SK-N-SH (cell line): ENCODE results near the gene SH3BGRL2. TPM values are rescaled to one million over a fixed set of nuclear protein-coding genes. Genes with fewer than 3 reads are reported as not detected.

Source experiments
- CTCF ChIA-PET: fragments of 300-600, 350-600 bp; formaldehyde crosslinking; extraction: SDS; loops from one replicate; lab custom pipeline; 2021; lab: Yijun Ruan, JAX
- POLR2A ChIA-PET: fragments of 350-600 bp; sonication (Branson Sonifier 250); formaldehyde crosslinking; extraction: SDS; loops from one replicate; lab custom pipeline; 2020; ENCODE audit warnings: antibody characterized with exemption, inconsistent platforms; lab: Yijun Ruan, JAX
- DNase-seq: peaks from one replicate; pipeline ENCODE4 v3.0.0; 2012
- H2AFZ ChIP-seq: fragments of 200-600 bp; sonication (generic); 2 replicates; pipeline ENCODE4 v1.8.1; 2016; ENCODE audit warnings: antibody characterized with exemption, mild to moderate bottlenecking, low read depth
- H3F3A ChIP-seq: fragments of 200-600 bp; sonication (generic); replicated peaks from 2 replicates; pipeline ENCODE3; 2016; ENCODE audit warnings: antibody characterized with exemption, mild to moderate bottlenecking; ENCODE audit not compliant: insufficient read depth
- H3K27ac ChIP-seq, 2 experiments: fragments of 200-500 bp in 1 of 2; fragments of 200-600 bp in 1 of 2; sonication (Bioruptor generic) in 1 of 2; sonication (generic), shearing (Covaris generic) in 1 of 2; 2 replicates each; pipeline versions ENCODE4 v1.5.1 to v1.6.1; 2014 to 2016; ENCODE audit warnings: low read depth in 2 of 2, inconsistent platforms in 1 of 2, low read length in 1 of 2, mild to moderate bottlenecking in 1 of 2, mixed read lengths in 1 of 2
- H3K27me3 ChIP-seq: fragments of 200-600 bp; sonication (generic), shearing (Covaris generic); 2 replicates; pipeline ENCODE4 v1.6.1; 2016; ENCODE audit warnings: mixed run types; ENCODE audit not compliant: insufficient read depth
- H3K36me3 ChIP-seq, 2 experiments: fragments of 200-500 bp in 1 of 2; fragments of 200-600 bp in 1 of 2; sonication (Bioruptor generic) in 1 of 2; sonication (generic) in 1 of 2; replicated peaks in 1 of 2; 2 replicates each; pipeline versions ENCODE3 to v1.5.1; 2014 to 2016; ENCODE audit warnings: low read length in 1 of 2, mild to moderate bottlenecking in 1 of 2; ENCODE audit not compliant: insufficient read depth in 2 of 2, control insufficient read depth in 1 of 2
- H3K4me1 ChIP-seq, 2 experiments: fragments of 200-500 bp in 1 of 2; fragments of 200-600 bp in 1 of 2; sonication (Bioruptor generic) in 1 of 2; sonication (generic), shearing (Covaris generic) in 1 of 2; 2 replicates each; pipeline versions ENCODE4 v1.5.1 to v1.6.1; 2014 to 2016; ENCODE audit warnings: low read depth in 1 of 2, low read length in 1 of 2, mixed run types in 1 of 2; ENCODE audit not compliant: insufficient read depth in 2 of 2, control insufficient read depth in 1 of 2
- H3K4me2 ChIP-seq: fragments of 200-600 bp; sonication (generic), shearing (Covaris generic); 2 replicates; pipeline ENCODE4 v1.6.1; 2017; ENCODE audit warnings: mixed run types
- H3K4me3 ChIP-seq, 2 experiments: fragments of 200-500 bp in 1 of 2; fragments of 200-600 bp in 1 of 2; sonication (Bioruptor generic) in 1 of 2; sonication (generic), shearing (Covaris generic) in 1 of 2; 2 replicates each; pipeline versions ENCODE4 v1.5.1 to v1.8.1; 2014 to 2016; ENCODE audit warnings: low read depth in 2 of 2, inconsistent platforms in 1 of 2, low read length in 1 of 2, mild to moderate bottlenecking in 1 of 2, mixed read lengths in 1 of 2, moderate library complexity in 1 of 2
- H3K79me2 ChIP-seq: fragments of 200-600 bp; sonication (generic); 2 replicates; pipeline ENCODE4 v1.8.1; 2017; ENCODE audit warnings: mild to moderate bottlenecking; ENCODE audit not compliant: insufficient read depth
- H3K9ac ChIP-seq: fragments of 200-600 bp; sonication (generic); 2 replicates; pipeline ENCODE4 v1.6.1; 2017; ENCODE audit warnings: mixed run types
- H3K9me2 ChIP-seq: fragments of 200-600 bp; sonication (generic); 2 replicates; pipeline ENCODE4 v1.6.1; 2017; ENCODE audit warnings: mixed run types
- H3K9me3 ChIP-seq: fragments of 200-600 bp; sonication (generic); 2 replicates; pipeline ENCODE4 v1.6.1; 2017; ENCODE audit warnings: mixed run types, mild to moderate bottlenecking, moderate library complexity
- H4K20me1 ChIP-seq: fragments of 200-600 bp; sonication (generic); 2 replicates; pipeline ENCODE4 v1.6.1; 2017; ENCODE audit warnings: mild to moderate bottlenecking, mixed run types; ENCODE audit not compliant: insufficient read depth
- CHD2 ChIP-seq: fragments of 150-350 bp; IDR thresholded peaks from 2 replicates; pipeline ENCODE4 v1.6.1; 2018; ENCODE audit warnings: low read length; ENCODE audit not compliant: partially characterized antibody
- ELF1 ChIP-seq: IDR thresholded peaks from 2 replicates; pipeline ENCODE4 v1.4.0; 2012
- EZH2phosphoT487 ChIP-seq: fragments of 200-600 bp; sonication (generic); IDR thresholded peaks from 2 replicates; pipeline ENCODE4 v1.6.1; 2017; ENCODE audit warnings: low read depth, mixed run types, mild to moderate bottlenecking, antibody characterized with exemption, moderate library complexity, borderline replicate concordance
- FOXJ3 ChIP-seq: sonication (generic); formaldehyde crosslinking; IDR thresholded peaks from 2 replicates; pipeline ENCODE4 v1.5.1; 2020; ENCODE audit warnings: mild to moderate bottlenecking, missing genetic modification reagents
- GABPA ChIP-seq: IDR thresholded peaks from 2 replicates; pipeline ENCODE4 v1.4.0; 2012; ENCODE audit warnings: low read depth, mild to moderate bottlenecking
- RAD21 ChIP-seq: IDR thresholded peaks from 2 replicates; pipeline ENCODE4 v1.6.1; 2012; ENCODE audit warnings: mild to moderate bottlenecking, low read length
- RCOR1 ChIP-seq: fragments of 150-350 bp; IDR thresholded peaks from 2 replicates; pipeline ENCODE4 v1.6.1; 2017; ENCODE audit warnings: antibody characterized with exemption, low read length
- RXRA ChIP-seq: IDR thresholded peaks from 2 replicates; pipeline ENCODE4 v1.4.0; 2012; ENCODE audit warnings: low read depth, mild to moderate bottlenecking, borderline replicate concordance
- YY1 ChIP-seq: IDR thresholded peaks from 2 replicates; pipeline ENCODE4 v1.4.0; 2012; ENCODE audit warnings: low read depth, mild to moderate bottlenecking
- WGBS: methylation state at CpG from one replicate; pipeline ENCODE4 v1.1.6; 2017; ENCODE audit warnings: low lambda C conversion rate; 5-methylcytosine and 5-hydroxymethylcytosine counted together
- polyA plus RNA-seq, 3 experiments: library from polyadenylated mRNA; depleted of rRNA; stranded (reverse); fragments of >200 nt; gene quantifications; 2 replicates each; pipeline ENCODE4 v1.2.3, GENCODE V29; 2012
- TF ChIP-seq, protein P1 (sequence below): IDR thresholded peaks from 2 replicates; pipeline ENCODE4 v1.4.0; 2012; ENCODE audit warnings: low read depth
- TF ChIP-seq, protein P2 (sequence below): IDR thresholded peaks from 2 replicates; pipeline ENCODE4 v1.4.0; 2012; ENCODE audit warnings: low read depth, borderline replicate concordance

The SH3BGRL2 gene
- polyA plus RNA-seq, 1 of the 3 experiments (the other 2 are of a cell fraction) = 1.4 TPM

DNA sequence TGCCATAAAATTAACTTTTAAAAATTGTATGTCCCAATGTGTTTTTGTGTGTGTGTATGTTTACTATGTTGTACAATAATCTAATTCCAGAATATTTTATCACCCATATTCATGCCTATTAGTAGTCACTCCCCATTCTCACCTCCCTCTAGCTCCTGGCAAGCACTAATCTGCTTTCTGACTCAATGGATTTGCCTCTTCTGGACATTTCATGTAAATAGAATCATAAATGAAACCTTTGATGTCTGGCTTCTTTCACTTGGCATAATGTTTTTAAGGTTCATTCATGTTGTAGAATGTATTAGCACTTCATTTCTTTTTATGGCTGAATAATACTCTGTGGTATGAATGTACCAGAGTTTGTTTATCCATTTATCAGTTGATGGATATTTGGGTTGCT, 15.4 kb downstream of the SH3BGRL2 start:
- Histone ChIP-seq H3K27ac (no peak overlapping the region), H3K36me3 (no peaks in the 10 kb centered on the region), H3K4me3 (no peak overlapping the region), H4K20me1 (no peaks in the 10 kb centered on the region), H3K27me3 (no peaks in the 10 kb centered on the region), H3F3A (no peaks in the 10 kb centered on the region), H3K79me2 (no peaks in the 10 kb centered on the region), H3K4me2 (no peak overlapping the region), H3K9me3 (no peaks in the 10 kb centered on the region), H2AFZ (no peak overlapping the region), H3K9ac (no peak overlapping the region), H3K9me2 (no peaks in the 10 kb centered on the region), H3K4me1 (no peaks in the 10 kb centered on the region; a peak in 1 of 4 replicates)
- no peak for TF ChIP-seq EZH2phosphoT487
- TF ChIP-seq CHD2 = no peak
- no peak for TF ChIP-seq GABPA
- no peak for TF ChIP-seq RCOR1
- TF ChIP-seq, protein P1, sequence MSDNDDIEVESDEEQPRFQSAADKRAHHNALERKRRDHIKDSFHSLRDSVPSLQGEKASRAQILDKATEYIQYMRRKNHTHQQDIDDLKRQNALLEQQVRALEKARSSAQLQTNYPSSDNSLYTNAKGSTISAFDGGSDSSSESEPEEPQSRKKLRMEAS = no peak
- no peak for TF ChIP-seq FOXJ3 (CRISPR knock-in tag)
- POLR2A ChIA-PET = no interaction called here
- CTCF ChIA-PET = interaction anchor here (1.3 kb wide), 1 partner anchor 62 kb away, joined by 3 read pairs; no protein-coding TSS in a partner anchor
- DNase-seq = no peak

DNA sequence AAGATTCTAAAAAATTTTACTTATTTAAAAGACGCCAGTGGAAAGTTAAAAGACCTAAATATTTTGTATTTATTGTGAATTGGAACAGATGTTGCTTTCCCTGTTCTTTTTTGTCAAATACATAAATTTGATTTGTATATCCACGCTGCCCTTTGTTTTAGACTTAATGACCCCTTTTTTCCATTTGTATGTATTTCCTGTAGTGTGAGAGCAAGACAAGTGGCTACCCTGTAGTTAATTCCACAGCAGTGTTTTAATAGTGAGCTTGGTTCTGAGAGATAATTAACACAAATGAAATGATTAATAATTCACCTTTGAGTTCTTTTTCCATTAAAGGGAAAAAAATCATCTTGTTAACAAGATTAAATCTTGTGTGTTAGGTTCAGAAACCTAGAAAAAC, 16.6 kb downstream of the SH3BGRL2 start:
- CTCF ChIA-PET = interaction anchor here (1.3 kb wide), 1 partner anchor 16 kb away, joined by 3 read pairs; no protein-coding TSS in a partner anchor
- Histone ChIP-seq H4K20me1 (no peaks in the 10 kb centered on the region), H3K79me2 (no peaks in the 10 kb centered on the region), H3K36me3 (no peaks in the 10 kb centered on the region), H3F3A (no peaks in the 10 kb centered on the region), H3K27ac (no peak overlapping the region), H3K9me3 (no peaks in the 10 kb centered on the region), H3K27me3 (no peaks in the 10 kb centered on the region), H3K4me1 (no peaks in the 10 kb centered on the region; a peak in 1 of 4 replicates), H2AFZ (no peak overlapping the region), H3K4me2 (no peak overlapping the region), H3K4me3 (no peak overlapping the region), H3K9ac (no peak overlapping the region), H3K9me2 (no peaks in the 10 kb centered on the region)
- WGBS = 67% methylated on average over 2 of the region's 2 CpGs
- POLR2A ChIA-PET = no interaction called here
- TF ChIP-seq ELF1 = no peak
- no peak for DNase-seq

DNA sequence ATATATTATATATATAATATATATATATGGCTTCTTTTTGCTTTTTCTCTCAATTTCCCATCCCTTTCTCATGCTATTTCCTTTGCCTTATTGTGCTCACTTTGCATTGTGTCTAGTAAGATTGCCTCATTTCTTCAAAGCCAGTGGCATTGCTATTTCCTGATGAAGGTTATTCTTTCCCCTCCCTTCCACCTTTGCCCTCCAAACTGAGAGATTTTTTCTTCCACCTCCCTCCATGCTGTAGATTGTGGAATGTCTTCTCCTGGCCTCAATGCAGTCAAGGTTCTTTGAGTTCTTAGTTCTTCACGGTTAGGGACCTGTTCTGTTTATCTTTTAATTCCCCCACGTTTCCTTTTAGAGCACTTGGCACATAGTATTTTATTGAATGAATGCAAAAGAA, 17.2 kb downstream of the SH3BGRL2 start:
- Histone ChIP-seq H3K4me1 (no peaks in the 10 kb centered on the region), H4K20me1 (no peaks in the 10 kb centered on the region), H3K9me3 (no peaks in the 10 kb centered on the region), H3K4me2 (no peak overlapping the region), H3F3A (no peaks in the 10 kb centered on the region), H3K27me3 (no peaks in the 10 kb centered on the region), H2AFZ (no peak overlapping the region), H3K9me2 (no peaks in the 10 kb centered on the region), H3K9ac (no peak overlapping the region), H3K79me2 (no peaks in the 10 kb centered on the region), H3K27ac (no peak overlapping the region), H3K4me3 (no peak overlapping the region), H3K36me3 (no peaks in the 10 kb centered on the region)
- POLR2A ChIA-PET = no interaction called here
- WGBS = 83% methylated on average over 2 of the region's 2 CpGs
- DNase-seq = no peak
- TF ChIP-seq, protein P1 = no peak
- TF ChIP-seq RAD21 = no peak
- no peak for TF ChIP-seq RXRA
- TF ChIP-seq, protein P2, sequence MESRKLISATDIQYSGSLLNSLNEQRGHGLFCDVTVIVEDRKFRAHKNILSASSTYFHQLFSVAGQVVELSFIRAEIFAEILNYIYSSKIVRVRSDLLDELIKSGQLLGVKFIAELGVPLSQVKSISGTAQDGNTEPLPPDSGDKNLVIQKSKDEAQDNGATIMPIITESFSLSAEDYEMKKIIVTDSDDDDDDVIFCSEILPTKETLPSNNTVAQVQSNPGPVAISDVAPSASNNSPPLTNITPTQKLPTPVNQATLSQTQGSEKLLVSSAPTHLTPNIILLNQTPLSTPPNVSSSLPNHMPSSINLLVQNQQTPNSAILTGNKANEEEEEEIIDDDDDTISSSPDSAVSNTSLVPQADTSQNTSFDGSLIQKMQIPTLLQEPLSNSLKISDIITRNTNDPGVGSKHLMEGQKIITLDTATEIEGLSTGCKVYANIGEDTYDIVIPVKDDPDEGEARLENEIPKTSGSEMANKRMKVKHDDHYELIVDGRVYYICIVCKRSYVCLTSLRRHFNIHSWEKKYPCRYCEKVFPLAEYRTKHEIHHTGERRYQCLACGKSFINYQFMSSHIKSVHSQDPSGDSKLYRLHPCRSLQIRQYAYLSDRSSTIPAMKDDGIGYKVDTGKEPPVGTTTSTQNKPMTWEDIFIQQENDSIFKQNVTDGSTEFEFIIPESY = no peak
- TF ChIP-seq YY1 = no peak
- CTCF ChIA-PET = interaction anchor here (0.9 to 1.3 kb wide), 5 partner anchors 16 to 221 kb away, joined by 3 to 4 read pairs (median 3); no protein-coding TSS in a partner anchor
